Fibroblast of pulmonary artery (primary cell): Measurements from ENCODE around the gene CENPC.
"Not testable (repeated sequence)": the region's sequence is repeated elsewhere in the genome, so short reads cannot be mapped to it uniquely, and the experiment has no call there.

Experiments used
- DNase-seq: peaks from one replicate; pipeline ENCODE4 v3.0.0-alpha.2; 2010; ENCODE audit warnings: low read depth
- H3K4me3 ChIP-seq: replicated peaks from 2 replicates; pipeline ENCODE4 v1.5.1; 2011; ENCODE audit warnings: low read depth, mild to moderate bottlenecking, control low read depth, low read length, moderate library complexity
- CTCF ChIP-seq: IDR thresholded peaks from 2 replicates; pipeline ENCODE4 v1.5.1; 2011; ENCODE audit warnings: mild to moderate bottlenecking, control low read depth, low read length, inconsistent platforms; ENCODE audit errors: missing control alignments

The CENPC gene

GRCh38 chr4:67554096-67554495 is 8.8 kb upstream of the CENPC start:
- no peak for DNase-seq
- no peak overlapping the region for H3K4me3 ChIP-seq
- no peak for TF ChIP-seq CTCF

GRCh38 chr4:67552146-67552792 is 7.0 kb upstream of the CENPC start:
- not testable (repeated sequence) for H3K4me3 ChIP-seq, DNase-seq

- no peak for TF ChIP-seq CTCF
Measured at GRCh38 chr4:67550857-67551256, 5.6 kb upstream of the CENPC start.

GRCh38 chr4:67550451-67550850 is 5.1 kb upstream of the CENPC start:
- no peak overlapping the region for H3K4me3 ChIP-seq
- no peak for DNase-seq
- TF ChIP-seq CTCF: no peak

More at GRCh38 chr4:67550857-67551256, 5.6 kb upstream of the CENPC start:
- H3K4me3 ChIP-seq: no peak overlapping the region
- DNase-seq: no peak

GRCh38 chr4:67549123-67549522 is 3.8 kb upstream of the CENPC start:
- no peak overlapping the region for H3K4me3 ChIP-seq
- peak; percentile 62 for DNase-seq
- TF ChIP-seq CTCF: peak; percentile 47

- no peak overlapping the region for H3K4me3 ChIP-seq
- no peak for TF ChIP-seq CTCF
- DNase-seq: no peak
Measured at GRCh38 chr4:67546971-67547370, 1.7 kb upstream of the CENPC start.

- DNase-seq: no peak
Measured at GRCh38 chr4:67546004-67546356, 677 bp upstream of the CENPC start.

More at GRCh38 chr4:67546004-67546356, 677 bp upstream of the CENPC start:
- H3K4me3 ChIP-seq: peak overlapping the region; percentile 90
- no peak for TF ChIP-seq CTCF
